ENCODE data around the gene TSEN54.

Gene TSEN54

DNA sequence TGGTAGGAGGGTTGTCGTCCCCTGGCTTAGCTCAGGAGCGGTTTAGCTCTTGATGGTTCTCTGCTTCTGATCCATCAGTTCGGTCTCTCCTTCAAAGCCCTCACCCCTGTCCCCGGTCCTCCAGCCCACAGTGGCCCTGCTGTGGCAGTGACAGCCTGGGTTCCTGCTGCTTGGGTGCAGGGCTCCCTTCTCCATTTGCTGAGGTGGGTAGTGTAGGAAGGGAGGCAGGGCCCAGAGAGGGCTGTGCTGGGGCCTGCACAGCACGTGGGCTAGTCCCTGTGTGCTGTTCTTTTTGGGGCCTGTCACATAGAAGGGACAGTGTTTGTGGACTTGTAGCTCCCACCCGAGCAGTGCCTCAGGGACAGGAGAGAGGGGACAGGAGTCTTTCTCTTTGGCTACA lies 41.6 kb upstream of the TSEN54 start:
- TF ChIP-seq NFIC (IDR thresholded peaks at IDR 0.05): no peak
- no peak for TF ChIP-seq TCF12 (IDR thresholded peaks at IDR 0.05; ENCODE audit: low read depth)
- no peak for TF ChIP-seq ZBTB7A (IDR thresholded peaks at IDR 0.05; ENCODE audit: low read depth)
- no peak for TF ChIP-seq EGR1 (IDR thresholded peaks at IDR 0.05)
- TF ChIP-seq, protein P1, sequence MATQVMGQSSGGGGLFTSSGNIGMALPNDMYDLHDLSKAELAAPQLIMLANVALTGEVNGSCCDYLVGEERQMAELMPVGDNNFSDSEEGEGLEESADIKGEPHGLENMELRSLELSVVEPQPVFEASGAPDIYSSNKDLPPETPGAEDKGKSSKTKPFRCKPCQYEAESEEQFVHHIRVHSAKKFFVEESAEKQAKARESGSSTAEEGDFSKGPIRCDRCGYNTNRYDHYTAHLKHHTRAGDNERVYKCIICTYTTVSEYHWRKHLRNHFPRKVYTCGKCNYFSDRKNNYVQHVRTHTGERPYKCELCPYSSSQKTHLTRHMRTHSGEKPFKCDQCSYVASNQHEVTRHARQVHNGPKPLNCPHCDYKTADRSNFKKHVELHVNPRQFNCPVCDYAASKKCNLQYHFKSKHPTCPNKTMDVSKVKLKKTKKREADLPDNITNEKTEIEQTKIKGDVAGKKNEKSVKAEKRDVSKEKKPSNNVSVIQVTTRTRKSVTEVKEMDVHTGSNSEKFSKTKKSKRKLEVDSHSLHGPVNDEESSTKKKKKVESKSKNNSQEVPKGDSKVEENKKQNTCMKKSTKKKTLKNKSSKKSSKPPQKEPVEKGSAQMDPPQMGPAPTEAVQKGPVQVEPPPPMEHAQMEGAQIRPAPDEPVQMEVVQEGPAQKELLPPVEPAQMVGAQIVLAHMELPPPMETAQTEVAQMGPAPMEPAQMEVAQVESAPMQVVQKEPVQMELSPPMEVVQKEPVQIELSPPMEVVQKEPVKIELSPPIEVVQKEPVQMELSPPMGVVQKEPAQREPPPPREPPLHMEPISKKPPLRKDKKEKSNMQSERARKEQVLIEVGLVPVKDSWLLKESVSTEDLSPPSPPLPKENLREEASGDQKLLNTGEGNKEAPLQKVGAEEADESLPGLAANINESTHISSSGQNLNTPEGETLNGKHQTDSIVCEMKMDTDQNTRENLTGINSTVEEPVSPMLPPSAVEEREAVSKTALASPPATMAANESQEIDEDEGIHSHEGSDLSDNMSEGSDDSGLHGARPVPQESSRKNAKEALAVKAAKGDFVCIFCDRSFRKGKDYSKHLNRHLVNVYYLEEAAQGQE (IDR thresholded peaks at IDR 0.05; ENCODE audit: low read depth): no peak
- no peak for TF ChIP-seq TEAD4 (IDR thresholded peaks at IDR 0.05)
- TF ChIP-seq YY1 (IDR thresholded peaks at IDR 0.05; ENCODE audit: low read depth): no peak
- no peak for TF ChIP-seq CEBPB (IDR thresholded peaks at IDR 0.05)
- TF ChIP-seq RAD21 (IDR thresholded peaks at IDR 0.05; ENCODE audit: low read depth): no peak
- TF ChIP-seq EP300 (IDR thresholded peaks at IDR 0.05; ENCODE audit: borderline replicate concordance): no peak
- TF ChIP-seq TAF1 (IDR thresholded peaks at IDR 0.05; ENCODE audit: low read depth): no peak

DNA sequence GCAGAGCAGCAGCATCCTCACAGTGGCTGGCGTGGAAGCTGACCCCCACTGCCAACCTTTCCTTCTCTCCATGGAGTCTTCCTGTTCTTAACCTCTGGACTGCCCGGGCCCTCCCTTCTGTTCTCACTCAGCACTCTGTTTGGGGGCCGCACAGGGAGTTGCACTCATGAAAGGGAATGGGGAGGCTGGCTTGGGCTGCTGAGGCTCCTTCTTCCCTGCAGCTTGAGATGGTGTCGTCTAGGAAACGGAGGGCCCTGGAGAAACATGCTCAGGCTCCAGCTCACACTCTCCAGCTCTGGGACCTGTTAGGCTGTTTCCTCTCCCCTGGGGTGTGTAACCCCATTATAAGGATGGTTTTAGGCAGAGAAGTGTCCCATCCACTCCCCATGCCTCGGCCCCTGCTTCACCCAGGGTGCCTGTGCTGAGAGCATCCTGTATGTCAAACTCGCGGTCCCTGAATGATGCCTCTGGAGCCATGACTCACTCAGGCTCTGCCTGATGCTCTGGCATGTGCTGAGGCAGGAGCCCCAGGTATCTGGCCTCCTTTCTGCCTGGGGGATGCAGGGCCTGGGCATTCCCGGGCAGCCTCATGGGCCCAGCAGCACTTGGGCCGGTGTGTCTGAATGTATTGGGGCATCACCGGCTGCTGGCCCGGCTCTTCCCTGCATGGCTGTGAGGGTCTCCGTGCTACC lies 41.0 kb upstream of the TSEN54 start:
- TF ChIP-seq EP300 (IDR thresholded peaks at IDR 0.05; ENCODE audit: borderline replicate concordance) (no peak), CREB1 (IDR thresholded peaks at IDR 0.05; ENCODE audit: low read depth) (no peak), FOXM1 (IDR thresholded peaks at IDR 0.05; ENCODE audit: borderline replicate concordance, low read depth) (no peak), TEAD4 (IDR thresholded peaks at IDR 0.05) (no peak), RAD21 (IDR thresholded peaks at IDR 0.05; ENCODE audit: low read depth) (no peak), EGR1 (IDR thresholded peaks at IDR 0.05) (no peak), ZBTB7A (IDR thresholded peaks at IDR 0.05; ENCODE audit: low read depth) (no peak), YY1 (IDR thresholded peaks at IDR 0.05; ENCODE audit: low read depth) (no peak)
- TF ChIP-seq, protein P2, sequence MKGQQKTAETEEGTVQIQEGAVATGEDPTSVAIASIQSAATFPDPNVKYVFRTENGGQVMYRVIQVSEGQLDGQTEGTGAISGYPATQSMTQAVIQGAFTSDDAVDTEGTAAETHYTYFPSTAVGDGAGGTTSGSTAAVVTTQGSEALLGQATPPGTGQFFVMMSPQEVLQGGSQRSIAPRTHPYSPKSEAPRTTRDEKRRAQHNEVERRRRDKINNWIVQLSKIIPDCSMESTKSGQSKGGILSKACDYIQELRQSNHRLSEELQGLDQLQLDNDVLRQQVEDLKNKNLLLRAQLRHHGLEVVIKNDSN (IDR thresholded peaks at IDR 0.05): no peak
- TF ChIP-seq, protein P3, sequence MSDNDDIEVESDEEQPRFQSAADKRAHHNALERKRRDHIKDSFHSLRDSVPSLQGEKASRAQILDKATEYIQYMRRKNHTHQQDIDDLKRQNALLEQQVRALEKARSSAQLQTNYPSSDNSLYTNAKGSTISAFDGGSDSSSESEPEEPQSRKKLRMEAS (IDR thresholded peaks at IDR 0.05): no peak
- TF ChIP-seq, protein P1 (IDR thresholded peaks at IDR 0.05; ENCODE audit: low read depth): no peak

DNA sequence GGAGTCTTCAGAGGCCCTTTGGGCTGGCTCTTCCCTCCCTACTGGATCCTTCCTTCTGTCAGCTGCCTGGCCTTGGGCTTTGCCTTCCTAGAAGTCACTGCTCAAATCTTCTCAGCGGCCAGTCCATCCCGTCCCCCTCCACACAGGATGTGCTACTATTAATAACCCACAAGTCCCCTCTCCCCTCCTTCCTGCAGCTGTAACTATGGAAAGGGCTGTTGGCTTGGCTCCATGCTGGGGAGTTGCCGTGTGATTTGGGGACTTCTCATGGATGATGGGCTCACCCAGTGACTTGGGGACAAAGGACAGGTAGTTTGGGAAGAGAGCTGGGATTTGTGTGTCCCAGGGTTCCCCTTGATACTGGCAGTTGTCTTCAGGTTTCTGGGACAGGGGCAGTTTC lies 40.5 kb upstream of the TSEN54 start:
- TF ChIP-seq CEBPB (IDR thresholded peaks at IDR 0.05) (no peak), NFIC (IDR thresholded peaks at IDR 0.05) (no peak), CREB1 (IDR thresholded peaks at IDR 0.05; ENCODE audit: low read depth) (no peak), TCF12 (IDR thresholded peaks at IDR 0.05; ENCODE audit: low read depth) (no peak), ZBTB7A (IDR thresholded peaks at IDR 0.05; ENCODE audit: low read depth) (no peak), TEAD4 (IDR thresholded peaks at IDR 0.05) (no peak), RAD21 (IDR thresholded peaks at IDR 0.05; ENCODE audit: low read depth) (no peak), YY1 (IDR thresholded peaks at IDR 0.05; ENCODE audit: low read depth) (no peak), FOXM1 (IDR thresholded peaks at IDR 0.05; ENCODE audit: borderline replicate concordance, low read depth) (no peak), TAF1 (IDR thresholded peaks at IDR 0.05; ENCODE audit: low read depth) (no peak), EP300 (IDR thresholded peaks at IDR 0.05; ENCODE audit: borderline replicate concordance) (no peak), EGR1 (IDR thresholded peaks at IDR 0.05) (no peak)
- TF ChIP-seq, protein P1 (IDR thresholded peaks at IDR 0.05; ENCODE audit: low read depth): no peak
- TF ChIP-seq, protein P2 (IDR thresholded peaks at IDR 0.05): no peak
- TF ChIP-seq, protein P3 (IDR thresholded peaks at IDR 0.05): no peak

DNA sequence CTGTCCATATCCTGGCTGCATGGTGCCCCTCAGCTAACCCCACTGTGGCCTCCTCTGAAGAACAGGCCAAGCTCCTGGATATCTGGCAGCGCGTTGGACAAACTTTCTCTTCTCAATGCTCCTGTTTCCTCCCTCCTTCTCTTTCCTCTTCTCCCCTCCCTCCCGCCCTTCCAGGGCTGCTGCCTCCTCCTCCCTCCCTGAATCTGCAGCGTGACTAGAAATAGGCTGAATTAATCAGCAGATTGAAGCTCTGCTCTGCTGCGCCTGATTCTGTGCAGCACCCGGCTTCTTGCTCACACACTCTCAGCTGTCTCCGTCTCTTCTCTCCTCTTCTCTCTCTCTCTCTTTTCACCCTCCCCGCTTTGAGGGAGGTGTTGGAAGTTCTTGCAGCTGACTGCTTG lies 40.1 kb upstream of the TSEN54 start:
- TF ChIP-seq TAF1 (IDR thresholded peaks at IDR 0.05; ENCODE audit: low read depth) (no peak), EP300 (IDR thresholded peaks at IDR 0.05; ENCODE audit: borderline replicate concordance) (no peak), ZBTB7A (IDR thresholded peaks at IDR 0.05; ENCODE audit: low read depth) (no peak)
- TF ChIP-seq, protein P1 (IDR thresholded peaks at IDR 0.05; ENCODE audit: low read depth): no peak

Measured in Ishikawa (cell line).